Left ventricle myocardium inferior (tissue), 1 donor: Measurements from ENCODE around the gene HLTF. TPM values are rescaled to one million over a fixed set of nuclear protein-coding genes. Genes with fewer than 3 reads are reported as not detected.

Source experiments
- DNase-seq: peaks from one replicate; pipeline ENCODE4 v3.0.0-alpha.2; 2020
- H3K27ac ChIP-seq: fragments of 200-600 bp; replicated peaks from 2 replicates; pipeline ENCODE4 v1.8.0; 2021
- H3K27me3 ChIP-seq: fragments of 200-600 bp; 2 replicates; pipeline ENCODE4 v1.8.0; 2021; ENCODE audit warnings: low read depth
- H3K36me3 ChIP-seq: fragments of 200-600 bp; 2 replicates; pipeline ENCODE4 v1.8.0; 2021
- H3K4me1 ChIP-seq: fragments of 200-600 bp; 2 replicates; pipeline ENCODE4 v1.8.0; 2021
- H3K4me3 ChIP-seq: fragments of 200-600 bp; 2 replicates; pipeline ENCODE4 v1.8.0; 2021; ENCODE audit warnings: mild to moderate bottlenecking, moderate library complexity
- H3K9me3 ChIP-seq: fragments of 200-600 bp; replicated peaks from 2 replicates; pipeline ENCODE4 v1.8.0; 2021
- CTCF ChIP-seq: fragments of 200-600 bp; IDR thresholded peaks from 2 replicates; pipeline ENCODE4 v1.8.0; 2021; ENCODE audit warnings: antibody characterized with exemption, mild to moderate bottlenecking, borderline replicate concordance
- intact Hi-C: fragments of 100-400 bp; cut with micrococcal nuclease; formaldehyde crosslinking; loops from one replicate; pipeline ENCODE4 v1.11.0; 2022
- long read RNA-seq: library from polyadenylated mRNA; unstranded; transcript quantifications from one replicate; pipeline ENCODE4 v2.0.0, GENCODE V29; 2021
- total RNA-seq: library from RNA; stranded (reverse); fragmentation: NEBNext Ultra II Directional; extraction: Animal tissue kit (Norgen Biotek cat#: 25700); gene quantifications from one replicate; pipeline ENCODE4 v1.2.1, GENCODE V29; 2021
- donor health status: DM: no; HTN: yes; CAD: no; lungs with severe emphysema.

The HLTF gene, protein sequence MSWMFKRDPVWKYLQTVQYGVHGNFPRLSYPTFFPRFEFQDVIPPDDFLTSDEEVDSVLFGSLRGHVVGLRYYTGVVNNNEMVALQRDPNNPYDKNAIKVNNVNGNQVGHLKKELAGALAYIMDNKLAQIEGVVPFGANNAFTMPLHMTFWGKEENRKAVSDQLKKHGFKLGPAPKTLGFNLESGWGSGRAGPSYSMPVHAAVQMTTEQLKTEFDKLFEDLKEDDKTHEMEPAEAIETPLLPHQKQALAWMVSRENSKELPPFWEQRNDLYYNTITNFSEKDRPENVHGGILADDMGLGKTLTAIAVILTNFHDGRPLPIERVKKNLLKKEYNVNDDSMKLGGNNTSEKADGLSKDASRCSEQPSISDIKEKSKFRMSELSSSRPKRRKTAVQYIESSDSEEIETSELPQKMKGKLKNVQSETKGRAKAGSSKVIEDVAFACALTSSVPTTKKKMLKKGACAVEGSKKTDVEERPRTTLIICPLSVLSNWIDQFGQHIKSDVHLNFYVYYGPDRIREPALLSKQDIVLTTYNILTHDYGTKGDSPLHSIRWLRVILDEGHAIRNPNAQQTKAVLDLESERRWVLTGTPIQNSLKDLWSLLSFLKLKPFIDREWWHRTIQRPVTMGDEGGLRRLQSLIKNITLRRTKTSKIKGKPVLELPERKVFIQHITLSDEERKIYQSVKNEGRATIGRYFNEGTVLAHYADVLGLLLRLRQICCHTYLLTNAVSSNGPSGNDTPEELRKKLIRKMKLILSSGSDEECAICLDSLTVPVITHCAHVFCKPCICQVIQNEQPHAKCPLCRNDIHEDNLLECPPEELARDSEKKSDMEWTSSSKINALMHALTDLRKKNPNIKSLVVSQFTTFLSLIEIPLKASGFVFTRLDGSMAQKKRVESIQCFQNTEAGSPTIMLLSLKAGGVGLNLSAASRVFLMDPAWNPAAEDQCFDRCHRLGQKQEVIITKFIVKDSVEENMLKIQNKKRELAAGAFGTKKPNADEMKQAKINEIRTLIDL
- total RNA-seq: 27.4 TPM
- long read RNA-seq, full-length matches to known transcripts: 29 of 53 reads
- long read RNA-seq, partial matches to known transcripts: 7 of 53 reads
- long read RNA-seq, other reads (novel, unspliced or antisense): 17 of 53 reads

GRCh38 chr3:149086232-149086988, at the start of gene HLTF:
HLTF (minus strand) TSS chr3:149086533; CDS start chr3:149086336, 197 bp downstream.
- Histone ChIP-seq H3K4me1 (peaks cover 24% of the 10 kb centered on the region), H3K36me3 (peaks cover 16% of the 10 kb centered on the region), H3K9me3 (no peaks in the 10 kb centered on the region), H3K4me3 (peak within 1 kb of the TSS; percentile 83), H3K27ac (peak within 1 kb of the TSS; percentile 85), H3K27me3 (no peaks in the 10 kb centered on the region)
- no peak for TF ChIP-seq CTCF
- intact Hi-C loops: no loop called here
- peak; percentile 94 for DNase-seq

GRCh38 chr3:149134575-149134974, 48.2 kb upstream of the HLTF start:
- no peak overlapping the region for H3K27ac ChIP-seq
- no peaks in the 10 kb centered on the region for H3K27me3 ChIP-seq
- intact Hi-C loops: no loop called here
- H3K4me1 ChIP-seq: peaks cover 39% of the 10 kb centered on the region
- H3K4me3 ChIP-seq: no peak overlapping the region
- TF ChIP-seq CTCF: no peak
- no peak for DNase-seq
- H3K36me3 ChIP-seq: no peaks in the 10 kb centered on the region
- H3K9me3 ChIP-seq: no peaks in the 10 kb centered on the region

GRCh38 chr3:149131589-149131988, 45.3 kb upstream of the HLTF start:
- no peak for TF ChIP-seq CTCF
- Histone ChIP-seq H3K27me3 (no peaks in the 10 kb centered on the region), H3K36me3 (no peaks in the 10 kb centered on the region), H3K9me3 (no peaks in the 10 kb centered on the region), H3K4me3 (no peak overlapping the region), H3K27ac (no peak overlapping the region), H3K4me1 (peaks cover 54% of the 10 kb centered on the region)
- no peak for DNase-seq
- intact Hi-C loops: no loop called here

DNA sequence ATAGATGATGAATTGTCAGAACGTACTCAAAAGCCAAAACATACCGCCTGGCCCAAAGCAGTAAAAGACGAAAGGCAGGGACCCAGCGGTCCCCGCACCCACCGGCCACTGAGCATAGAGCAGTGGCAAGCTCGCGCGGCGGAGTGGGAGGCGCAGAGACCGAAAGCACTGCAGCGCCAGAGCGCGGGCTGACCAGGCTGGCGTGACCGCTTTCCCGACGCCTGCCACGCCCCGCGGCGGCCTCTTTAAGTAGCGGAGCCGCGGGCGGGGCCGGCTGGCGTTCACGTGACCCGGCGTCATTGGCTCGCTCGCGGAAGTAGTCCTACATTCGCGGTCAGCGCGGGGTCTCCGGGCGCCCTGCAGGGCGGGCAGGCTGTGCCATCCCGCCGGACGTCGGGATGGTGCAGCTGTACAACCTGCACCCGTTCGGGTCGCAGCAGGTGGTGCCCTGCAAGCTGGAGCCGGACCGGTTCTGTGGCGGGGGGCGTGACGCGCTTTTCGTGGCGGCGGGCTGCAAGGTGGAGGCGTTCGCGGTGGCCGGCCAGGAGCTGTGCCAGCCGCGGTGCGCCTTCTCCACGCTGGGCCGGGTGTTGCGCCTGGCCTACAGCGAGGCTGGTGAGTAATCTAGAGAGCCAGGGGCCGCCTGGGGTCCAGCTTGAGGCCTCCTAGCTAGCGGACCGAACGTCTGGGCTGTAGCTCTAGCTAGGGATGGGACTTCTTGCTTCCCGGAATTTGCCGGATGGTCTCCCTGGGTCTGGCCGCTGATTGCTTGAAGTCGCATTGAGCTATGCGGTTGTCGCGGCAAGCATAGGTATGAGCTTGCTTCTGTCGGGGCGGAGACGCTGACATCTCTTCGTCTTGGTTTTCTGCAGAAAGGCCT, 43.2 kb upstream of the HLTF start, which contains the start of gene HPS3:
TSS of gene HPS3 (plus strand) at position 313 of the 880 bp plus-strand sequence. CDS start at position 399, 86 bp downstream.
- Histone ChIP-seq H3K36me3 (no peaks in the 10 kb centered on the region), H3K27me3 (no peaks in the 10 kb centered on the region), H3K9me3 (no peaks in the 10 kb centered on the region), H3K27ac (peak within 1 kb of the TSS; percentile 82), H3K4me3 (peak within 1 kb of the TSS; percentile 77), H3K4me1 (peaks cover 50% of the 10 kb centered on the region)
- peak; percentile 93 for DNase-seq
- intact Hi-C loops: loop anchor here (10.0 kb wide), 2 partner anchors 175 to 345 kb away; partner anchors contain the start of gene TM4SF4
- no peak for TF ChIP-seq CTCF
